ENCODE measurements around the gene PIK3CD. TPM values are rescaled to one million over a fixed set of nuclear protein-coding genes. Genes with fewer than 3 reads are reported as not detected.
"Not testable (repeated sequence)": the region's sequence is repeated elsewhere in the genome, so short reads cannot be mapped to it uniquely, and the experiment has no call there.

The PIK3CD gene
- total RNA-seq, 1 experiment from 2014 or later: 16.1 TPM

DNA sequence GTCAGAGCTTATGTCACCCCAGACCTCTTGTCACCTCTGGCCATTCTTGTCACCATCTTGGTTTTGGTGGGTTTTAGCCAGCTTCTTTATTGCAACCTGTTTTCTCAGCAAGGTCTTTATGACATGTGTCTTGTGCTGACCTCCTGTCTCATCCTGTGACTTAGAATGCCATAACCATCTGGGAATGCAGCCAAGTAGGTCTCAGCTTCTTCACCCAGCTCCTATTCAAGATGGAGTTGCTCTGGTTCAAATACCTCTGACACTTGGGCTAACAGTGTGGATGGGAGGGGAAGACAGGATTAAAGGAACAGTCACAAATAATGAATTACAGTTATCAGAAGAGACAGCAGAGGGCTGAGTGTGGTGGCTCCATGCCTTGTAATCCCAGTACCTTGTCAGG lies 30.5 kb upstream of the PIK3CD start:
- DNase-seq (ENCODE audit: low read depth): peak; percentile 12

DNA sequence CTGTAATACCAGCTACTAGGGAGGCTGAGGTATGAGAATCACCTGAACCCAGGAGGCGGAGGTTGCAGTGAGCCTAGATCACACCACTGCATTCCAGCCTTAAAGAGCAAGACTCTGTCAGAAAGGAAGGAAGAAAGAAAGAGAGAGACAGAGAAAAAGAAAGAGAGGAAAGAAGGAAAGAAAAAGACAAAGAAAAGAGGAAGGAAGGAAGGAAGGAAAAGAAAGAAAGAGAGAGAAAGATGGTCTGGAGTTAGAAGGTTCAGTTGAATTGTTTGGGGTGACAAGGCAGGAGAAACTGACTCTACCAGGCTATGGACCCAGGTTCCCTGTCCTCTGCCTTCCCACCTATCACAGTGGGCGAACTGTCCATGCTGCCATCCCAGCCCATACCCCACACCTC lies 27.4 kb upstream of the PIK3CD start:
- DNase-seq (ENCODE audit: low read depth): no peak

DNA sequence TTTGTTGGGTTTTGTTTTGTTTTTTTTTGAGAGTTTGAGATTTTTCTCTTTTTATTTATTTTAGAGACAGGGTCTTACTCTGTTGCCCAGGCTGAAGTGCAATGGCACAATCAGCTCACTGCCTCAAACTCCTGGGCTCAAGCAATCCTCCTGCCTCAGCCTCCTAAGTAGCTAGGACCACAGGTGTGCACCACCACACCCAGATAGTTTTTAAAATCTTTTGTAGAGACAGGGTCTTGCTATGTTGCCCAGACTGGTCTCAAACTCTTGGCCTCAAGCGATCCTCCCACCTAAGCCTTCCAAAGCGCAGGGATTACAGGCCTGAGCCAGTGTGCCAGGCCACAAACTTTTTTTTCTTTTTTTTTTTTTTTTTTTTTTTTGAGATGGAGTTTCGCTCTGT lies 26.5 kb upstream of the PIK3CD start:
- DNase-seq (ENCODE audit: low read depth): not testable (repeated sequence)

DNA sequence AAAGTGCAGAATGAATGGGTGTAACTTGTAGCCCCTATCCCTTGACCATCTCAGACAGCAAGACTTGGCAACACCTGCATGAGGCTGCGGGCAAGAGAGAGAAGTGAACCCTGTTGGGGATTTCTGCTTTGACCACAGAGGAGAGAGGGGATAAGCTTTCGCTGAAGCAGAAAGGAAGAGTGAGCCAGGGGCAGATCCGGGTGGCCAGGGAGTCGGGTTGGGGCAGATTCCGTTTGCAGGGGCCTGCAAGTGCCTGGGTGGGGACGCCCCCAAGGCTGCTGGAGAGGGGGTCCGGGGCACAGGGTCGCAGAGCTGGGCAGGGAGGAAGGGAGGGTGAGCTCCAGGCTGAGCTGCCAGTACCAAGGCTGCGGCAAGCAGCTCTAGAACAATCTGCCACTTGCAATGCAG lies 25.3 kb upstream of the PIK3CD start:
- DNase-seq (ENCODE audit: low read depth): no peak

DNA sequence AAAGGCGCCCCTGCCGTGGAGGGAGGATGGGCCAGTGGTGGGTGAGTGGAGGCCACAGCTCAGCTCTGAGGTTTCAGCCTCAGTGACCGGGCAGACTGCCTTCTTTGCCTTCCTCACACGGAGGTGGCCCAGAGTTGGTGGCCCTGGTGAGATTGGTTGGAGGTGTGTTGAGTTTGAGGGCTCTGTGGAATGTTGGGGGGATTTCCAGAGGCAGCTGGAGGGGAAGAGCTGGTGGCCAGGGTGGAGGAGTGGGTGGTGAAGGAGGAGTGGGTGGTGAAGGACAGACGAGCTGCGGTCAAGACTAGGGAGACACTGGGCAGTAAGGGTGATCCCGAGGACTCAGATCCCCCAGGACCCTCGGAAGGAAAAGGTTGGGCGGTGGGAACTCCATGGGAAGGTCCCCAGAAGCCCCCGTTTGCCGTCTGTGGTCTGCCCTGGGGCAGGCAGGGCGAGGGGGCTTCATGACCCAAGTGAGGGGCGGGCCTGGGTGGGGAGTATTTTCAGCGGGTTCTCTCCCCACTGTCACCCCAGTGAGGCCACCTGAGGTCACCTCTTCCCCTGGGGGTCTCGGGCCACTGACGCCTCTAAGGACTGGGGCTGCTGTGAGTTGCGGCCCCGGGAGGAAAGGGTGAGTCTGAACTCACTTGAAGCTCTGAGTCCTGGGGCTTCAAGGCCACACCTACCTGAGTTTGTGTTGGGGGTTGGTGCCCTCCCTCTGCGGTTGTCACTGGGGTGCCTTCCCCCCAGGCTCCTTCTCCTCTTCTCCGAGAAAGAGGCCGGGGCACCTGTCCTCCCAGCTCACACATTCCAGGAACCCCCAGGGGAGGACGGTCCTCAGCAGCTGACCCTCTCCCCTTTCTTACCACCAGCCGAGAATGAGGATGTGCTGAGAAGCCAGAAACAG lies 22.7 kb upstream of the PIK3CD start:
- no peak for DNase-seq (ENCODE audit: low read depth)

DNA sequence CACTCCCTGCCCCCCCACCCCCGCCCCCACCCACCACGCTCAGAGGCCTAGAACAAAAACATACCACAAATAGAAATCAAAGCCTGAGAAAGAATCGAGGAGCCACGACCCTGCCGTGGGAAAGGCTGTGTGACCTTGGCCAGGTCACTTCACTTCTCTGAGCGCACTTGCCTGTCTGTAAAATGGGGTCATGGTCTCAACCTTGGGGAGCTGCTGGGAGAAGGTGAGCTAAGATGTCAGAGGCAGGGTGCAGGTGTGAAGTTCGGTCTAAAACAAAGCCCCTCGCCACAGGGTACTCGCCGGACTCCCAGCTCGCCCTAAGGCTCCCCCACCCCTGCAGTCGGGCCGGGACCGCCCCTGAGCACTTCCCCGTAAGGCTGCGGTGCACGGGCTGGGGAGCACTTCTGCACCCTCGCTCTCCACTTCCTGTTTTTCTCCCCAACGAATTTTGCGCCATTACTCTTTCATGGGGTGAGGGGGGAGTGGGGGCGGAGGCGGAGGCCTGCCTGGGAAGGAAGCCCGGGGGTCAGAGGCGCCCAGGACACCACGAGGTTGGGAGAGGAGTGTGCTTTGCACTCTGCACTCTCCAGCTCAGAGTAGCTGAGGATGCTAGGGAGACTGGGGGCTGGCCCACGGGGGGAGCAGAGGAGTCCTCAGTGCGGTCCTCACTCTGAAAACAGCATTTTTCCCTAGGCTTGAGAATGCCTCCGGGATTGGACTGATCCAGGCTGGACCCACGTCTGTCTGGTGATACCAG lies 21.9 kb upstream of the PIK3CD start:
- no peak for DNase-seq (ENCODE audit: low read depth)

DNA sequence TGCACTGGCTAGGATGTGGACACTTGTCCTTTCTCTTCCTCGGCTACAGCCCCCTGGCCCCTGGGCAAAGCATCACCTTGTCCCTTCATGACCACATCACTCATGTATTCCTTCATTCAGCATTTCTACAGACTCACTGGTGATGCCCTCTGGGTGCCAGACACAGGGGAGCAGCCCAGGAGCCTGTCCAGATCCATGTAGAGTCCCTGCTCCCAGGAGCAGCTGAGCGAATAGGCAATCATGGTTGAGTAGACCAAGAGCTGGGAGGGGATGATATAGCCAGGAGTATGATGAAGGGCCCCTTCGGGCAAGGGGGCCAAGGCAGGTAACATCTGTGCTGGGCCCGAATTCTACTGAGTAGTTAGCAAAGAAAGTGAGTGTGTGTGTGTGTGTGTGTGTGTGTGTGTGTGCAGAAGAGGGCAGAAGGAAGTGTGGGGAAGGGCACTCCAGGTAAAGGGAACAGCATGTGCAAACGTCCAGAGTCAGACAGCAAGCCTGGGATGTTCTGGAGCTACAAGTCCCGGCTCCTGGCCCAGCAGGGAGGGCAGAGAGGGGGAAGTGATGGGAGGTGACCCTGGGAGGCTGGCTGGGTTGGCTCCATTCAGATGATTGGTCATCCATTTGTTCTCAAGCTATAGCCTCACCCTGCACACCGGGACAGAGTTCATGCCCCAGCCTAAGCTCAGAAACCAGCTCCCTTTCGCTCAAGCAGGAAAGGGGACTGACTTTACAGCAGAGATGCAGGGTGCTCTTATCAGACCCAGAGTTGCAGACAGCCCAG lies 21.0 kb upstream of the PIK3CD start:
- DNase-seq (ENCODE audit: low read depth): no peak

DNA sequence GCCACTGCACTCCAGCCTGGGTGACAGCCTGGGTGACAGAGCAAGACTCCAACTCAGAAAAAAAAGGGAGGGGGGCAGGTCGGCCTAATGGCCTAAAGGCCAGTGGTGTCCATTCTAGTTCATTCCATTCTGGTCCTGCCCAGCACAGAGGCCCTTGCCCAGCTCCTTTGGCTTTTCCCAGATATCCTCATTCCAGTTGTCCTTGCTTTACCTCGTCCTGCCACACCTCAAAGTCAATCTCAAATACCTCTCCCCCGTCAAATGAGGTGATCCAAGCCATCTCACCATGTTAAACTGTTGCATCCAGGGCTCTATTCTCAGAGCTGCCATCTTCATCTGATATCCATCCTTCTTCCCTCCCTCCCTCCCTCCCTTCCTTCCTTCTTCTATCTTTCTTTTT lies 19.9 kb upstream of the PIK3CD start:
- DNase-seq (ENCODE audit: low read depth): no peak

DNA sequence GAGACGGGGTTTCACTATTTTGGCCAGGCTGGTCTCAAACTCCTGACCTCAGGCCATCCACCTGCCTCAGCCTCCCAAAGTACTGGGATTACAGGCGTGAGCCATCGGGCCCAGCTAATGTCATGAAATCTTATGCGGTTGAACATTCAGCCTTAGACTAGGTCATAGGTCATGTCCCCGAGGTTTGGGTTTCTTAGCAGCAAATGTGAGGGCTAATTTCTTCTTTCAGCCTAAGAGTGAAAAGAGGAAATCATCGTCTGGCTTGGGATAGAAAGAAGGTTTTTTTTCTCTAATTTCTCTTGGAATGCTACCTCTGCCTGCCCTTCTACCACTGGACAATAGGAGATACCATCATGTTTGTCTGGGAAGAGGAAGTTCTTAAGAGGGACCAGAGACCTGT lies 18.0 kb upstream of the PIK3CD start:
- DNase-seq (ENCODE audit: low read depth): no peak

DNA sequence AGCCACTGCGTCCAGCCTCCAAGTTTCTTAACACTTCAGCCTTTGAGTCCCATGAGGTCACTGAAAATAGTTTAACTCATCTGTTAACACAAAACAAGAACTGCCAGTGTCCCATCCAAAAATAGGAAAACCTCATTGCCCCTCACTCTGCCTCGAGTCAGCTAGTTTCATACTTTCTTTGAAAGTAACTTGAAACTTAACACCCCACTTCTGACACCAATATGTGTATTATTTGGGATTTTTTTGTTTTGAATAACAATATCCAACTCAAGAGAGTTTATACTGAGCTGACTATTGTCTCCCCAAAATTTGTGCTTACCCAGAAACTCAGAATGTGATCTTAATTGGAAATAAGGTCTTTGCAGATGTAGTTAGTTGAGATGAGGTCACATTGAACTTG lies 16.9 kb upstream of the PIK3CD start:
- DNase-seq (ENCODE audit: low read depth): no peak

DNA sequence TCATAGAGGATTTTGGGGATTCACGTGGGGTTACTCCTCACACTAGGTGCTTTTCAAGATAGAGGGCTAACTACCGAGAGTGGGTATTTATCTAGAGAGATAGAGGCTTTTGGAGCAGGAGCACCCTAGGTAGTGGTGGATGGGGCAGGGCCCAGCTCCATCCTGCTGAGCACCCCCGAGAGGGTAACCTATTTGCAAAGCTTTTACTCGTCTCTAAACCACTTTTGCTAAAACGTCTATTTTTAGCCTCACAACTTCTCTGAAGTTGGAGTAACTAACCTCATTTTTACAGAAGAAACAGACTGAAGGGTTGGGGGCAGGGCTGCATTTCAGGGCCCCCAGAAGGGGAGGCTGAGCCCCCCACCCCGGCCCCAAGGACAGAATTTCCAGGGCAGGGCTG lies 12.3 kb upstream of the PIK3CD start:
- no peak for DNase-seq (ENCODE audit: low read depth)

DNA sequence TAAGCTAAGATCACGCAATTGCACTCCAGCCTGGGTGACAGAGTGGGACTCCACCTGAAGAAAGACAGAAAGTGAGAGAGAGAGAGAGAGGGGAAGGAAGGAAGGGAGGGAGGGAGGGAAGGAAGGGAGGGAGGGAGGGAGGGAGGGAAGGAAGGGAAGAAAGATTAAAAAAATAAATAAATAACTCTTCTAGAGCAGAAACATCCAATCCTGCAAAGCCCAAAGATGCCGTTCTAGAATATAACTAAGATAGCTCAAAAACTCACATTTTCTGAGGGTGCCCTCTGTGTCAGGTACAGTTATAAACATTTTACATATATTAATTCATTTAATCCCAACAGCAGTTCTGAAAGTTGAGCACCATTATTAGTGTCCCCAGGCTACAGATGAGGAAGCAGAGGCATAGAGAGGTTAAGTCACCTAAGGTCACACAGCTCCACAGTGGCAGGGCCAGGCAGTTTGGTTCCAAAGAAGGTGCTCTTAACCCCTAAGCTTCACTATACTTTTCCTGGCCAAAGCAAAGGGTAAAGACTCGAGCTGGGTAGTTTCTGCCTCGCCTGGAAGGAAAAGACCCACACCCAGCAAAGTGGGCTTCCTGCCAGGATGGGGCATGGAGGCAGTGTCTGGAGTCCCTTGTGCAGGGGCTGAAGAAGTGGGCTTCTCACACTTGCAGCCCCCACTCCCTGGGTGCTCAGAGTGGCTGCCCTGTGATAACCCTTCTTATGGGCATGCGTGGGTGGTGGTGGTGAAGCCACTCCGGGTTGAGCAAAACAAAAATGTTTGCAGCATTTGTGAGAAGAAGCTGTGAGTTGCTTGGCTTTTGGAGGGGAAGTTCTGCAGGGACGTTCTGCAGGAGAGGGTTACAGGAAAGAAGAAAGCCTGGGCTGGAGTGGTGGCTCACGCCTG lies 7.9 kb upstream of the PIK3CD start:
- DNase-seq (ENCODE audit: low read depth): no peak

DNA sequence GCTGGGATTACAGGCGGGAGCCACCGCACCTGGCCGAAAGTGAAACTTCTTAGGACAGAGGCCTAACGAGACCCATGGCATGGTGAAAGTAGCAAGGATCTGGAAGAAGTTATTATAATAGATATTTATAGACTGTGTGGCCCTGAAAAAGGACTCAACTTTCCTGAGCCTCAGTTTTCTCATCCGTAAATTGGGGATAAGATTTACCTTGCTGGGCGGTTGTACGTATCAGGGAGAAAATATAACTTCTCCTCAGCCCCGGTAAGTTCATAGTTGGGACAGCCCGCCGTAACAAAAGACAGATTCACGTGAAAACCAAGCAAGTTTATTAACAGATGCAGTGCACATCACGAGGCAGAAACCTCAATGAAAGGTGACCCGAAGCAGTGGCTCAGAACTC lies 5.5 kb upstream of the PIK3CD start:
- DNase-seq (ENCODE audit: low read depth): no peak

DNA sequence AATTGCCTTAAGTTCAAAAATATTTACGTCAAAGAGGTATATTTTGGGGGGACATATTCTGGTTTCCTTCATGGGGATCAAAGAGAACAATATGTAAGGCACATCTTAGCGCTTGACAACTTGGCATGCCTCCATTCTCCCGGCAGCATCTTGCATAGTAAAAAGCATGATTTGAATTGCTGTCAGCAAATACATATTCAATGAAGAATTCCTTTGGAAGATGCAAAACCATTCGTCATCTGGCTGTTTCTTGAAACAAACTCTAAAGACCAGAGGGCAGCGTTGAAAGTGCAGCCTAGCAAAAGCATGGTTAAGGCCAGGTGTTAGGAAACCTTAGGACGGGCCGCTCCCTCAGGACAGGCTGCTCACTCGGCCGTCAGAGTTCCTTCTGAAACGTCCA lies 3.4 kb upstream of the PIK3CD start:
- no peak for DNase-seq (ENCODE audit: low read depth)

DNA sequence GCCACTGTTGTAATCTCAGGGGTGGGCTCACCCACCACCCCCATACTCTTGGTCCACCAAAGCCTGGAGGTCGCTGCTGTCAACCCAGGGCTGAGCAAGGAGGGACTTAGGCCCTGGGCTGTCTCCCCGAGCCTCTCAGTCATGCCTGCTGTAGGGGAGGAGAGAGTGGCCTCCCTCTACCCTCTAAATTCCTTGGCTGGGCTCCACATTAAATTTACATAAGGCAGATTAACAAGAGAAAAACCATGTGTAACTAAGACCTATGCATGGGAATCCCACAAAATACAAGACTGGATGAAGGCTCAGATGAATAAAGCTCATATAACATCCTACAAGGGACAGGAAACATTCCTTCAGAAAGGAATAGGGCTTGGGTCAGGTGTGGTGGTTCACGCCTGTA lies 1.8 kb upstream of the PIK3CD start:
- no peak for DNase-seq (ENCODE audit: low read depth)

DNA sequence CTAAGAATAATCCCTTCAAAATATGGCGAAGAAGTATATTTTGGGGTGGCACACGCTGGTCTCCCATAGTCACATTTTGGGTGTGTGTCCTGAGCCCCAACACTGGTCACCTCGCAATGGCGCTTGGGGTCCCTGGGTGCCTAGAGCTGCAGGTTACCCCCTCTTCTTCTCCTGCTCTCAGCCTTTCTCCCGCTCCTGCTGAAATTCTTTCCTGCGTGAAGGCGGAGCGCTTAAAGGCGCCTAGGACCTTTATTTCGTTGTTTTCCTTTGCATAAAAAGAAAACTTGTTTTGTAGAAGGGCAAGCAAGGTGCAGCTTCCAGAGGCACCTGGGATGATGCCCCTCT lies 339 bp upstream of the PIK3CD start:
- no peak for DNase-seq (ENCODE audit: low read depth)

DNA sequence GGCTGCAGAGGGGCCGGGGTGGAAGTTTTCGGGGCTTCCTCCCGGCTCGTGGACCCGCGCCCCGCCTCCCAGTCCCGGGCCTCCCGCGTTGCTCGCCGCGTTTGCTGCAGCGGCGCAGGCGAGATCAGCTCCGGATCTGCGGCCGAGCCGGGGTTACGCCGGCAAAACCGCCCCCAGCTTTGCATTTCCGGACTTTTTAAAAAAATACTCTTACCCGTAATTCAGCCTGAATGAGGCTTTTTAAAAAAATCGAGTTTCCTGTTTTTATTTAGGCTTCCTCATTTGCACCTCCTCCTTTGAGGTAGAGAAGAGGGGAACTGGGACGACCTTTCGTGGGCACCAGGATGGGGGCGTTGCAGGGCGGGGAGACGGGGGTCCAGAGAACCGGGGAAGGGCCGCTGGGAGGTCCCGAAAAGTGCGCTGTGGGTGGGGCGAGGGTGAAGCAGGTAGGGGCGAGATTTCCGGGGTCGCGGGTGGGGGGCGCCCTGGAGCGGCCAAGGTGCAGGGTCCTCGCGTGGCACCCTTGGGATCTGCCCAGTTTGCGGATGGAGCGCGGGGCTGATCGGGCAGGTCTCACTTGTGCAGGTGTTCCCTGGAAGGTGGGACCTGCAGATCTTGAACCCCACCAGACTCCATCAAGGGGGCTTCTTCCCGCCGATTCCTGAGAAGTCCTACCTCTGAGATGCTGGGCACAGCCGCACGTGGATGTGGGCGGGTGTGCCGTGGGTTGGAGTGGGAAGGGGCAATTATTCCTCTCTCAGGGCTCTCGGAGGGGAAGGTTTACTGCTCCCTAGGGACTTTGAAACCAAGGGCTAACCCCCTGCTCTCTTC lies 1.1 kb downstream of the PIK3CD start:
- DNase-seq (ENCODE audit: low read depth): no peak

DNA sequence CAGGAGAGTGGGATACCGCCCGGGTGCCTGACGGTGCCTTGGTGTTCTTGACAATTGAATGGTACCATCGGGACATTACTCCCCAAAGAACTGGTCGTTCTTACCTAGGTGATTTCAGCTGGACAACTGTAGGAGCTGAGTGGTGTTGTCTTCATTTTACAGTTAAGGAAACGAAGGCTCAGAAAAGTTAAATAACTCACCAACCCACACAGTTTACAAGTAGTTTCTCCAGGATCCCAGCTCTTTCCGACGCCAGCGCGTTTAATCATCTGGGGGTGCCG lies 1.6 kb downstream of the PIK3CD start:
- DNase-seq (ENCODE audit: low read depth): no peak

DNA sequence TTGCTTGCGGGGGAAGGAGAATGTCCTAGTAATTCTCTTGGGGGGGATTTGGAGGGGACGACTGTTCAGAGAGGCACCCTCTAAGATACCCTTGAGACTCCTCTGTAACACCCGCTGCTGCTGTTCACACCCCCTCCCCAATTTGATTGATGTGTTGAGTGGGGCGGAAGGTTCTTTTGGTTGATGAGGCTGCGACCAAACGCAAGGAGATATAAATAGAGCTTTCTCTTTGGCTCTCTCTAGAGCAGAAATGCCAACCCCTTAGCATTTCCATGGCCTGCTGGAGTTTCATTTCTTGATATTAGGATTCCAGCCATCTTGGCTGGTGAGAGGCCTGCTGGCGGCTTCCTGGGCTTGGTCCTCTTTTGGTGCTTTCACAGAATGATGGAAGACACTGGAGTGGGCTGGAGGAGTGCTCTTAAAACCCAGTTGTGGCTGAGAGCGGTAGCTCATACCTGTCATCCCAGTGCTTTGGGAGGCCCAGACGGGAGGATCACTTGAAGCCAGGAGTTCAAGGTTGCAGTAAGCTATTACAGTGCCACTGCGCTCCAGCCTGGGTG lies 2.0 kb downstream of the PIK3CD start:
- no peak for DNase-seq (ENCODE audit: low read depth)

DNA sequence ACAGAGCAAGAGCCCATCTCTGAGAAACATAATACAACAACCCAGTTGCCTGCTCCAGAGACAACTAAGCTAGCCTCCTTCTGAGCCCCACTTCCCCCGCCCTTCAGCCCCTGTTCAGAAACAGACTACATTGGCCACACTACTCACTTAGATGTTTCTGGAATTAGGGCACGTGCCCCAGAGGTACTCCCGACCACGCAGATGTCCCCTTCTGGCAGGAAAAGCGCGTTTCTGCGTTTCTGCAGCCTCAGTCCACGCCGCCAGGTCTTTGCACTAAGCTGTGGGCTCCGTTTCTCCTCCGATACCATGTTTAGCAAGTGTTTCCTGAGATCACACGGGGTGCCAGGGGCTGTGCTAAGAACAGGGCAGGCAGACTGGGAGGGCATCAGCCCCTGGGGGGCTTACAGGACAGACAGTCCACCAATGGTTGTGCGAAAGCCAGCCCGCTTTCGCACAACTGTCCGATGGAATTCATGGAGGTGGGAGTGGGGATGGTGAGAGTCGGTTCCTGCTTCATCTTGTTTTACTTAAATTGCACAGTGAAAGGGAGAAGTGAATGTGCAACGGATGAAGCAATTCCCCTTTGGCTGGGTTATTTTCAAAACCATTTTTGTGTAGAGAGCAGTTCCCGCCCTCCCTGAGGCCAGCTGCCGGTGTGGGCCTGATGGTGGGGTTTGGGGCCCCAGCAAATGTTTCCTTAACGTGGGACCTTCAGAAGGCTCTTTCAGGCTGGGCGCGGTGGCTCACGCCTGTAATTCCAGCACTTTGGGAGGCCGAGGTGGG lies 2.7 kb downstream of the PIK3CD start:
- DNase-seq (ENCODE audit: low read depth): no peak
